Measurements from ENCODE around the gene FAM117A. TPM values are rescaled to one million over a fixed set of nuclear protein-coding genes. Genes with fewer than 3 reads are reported as not detected.
"Not testable (repeated sequence)": the region's sequence is repeated elsewhere in the genome, so short reads cannot be mapped to it uniquely, and the experiment has no call there.

Gene FAM117A
- total RNA-seq, 4 donors from 2014 or later = 13.3 to 33.0 (median 24.8) TPM

DNA sequence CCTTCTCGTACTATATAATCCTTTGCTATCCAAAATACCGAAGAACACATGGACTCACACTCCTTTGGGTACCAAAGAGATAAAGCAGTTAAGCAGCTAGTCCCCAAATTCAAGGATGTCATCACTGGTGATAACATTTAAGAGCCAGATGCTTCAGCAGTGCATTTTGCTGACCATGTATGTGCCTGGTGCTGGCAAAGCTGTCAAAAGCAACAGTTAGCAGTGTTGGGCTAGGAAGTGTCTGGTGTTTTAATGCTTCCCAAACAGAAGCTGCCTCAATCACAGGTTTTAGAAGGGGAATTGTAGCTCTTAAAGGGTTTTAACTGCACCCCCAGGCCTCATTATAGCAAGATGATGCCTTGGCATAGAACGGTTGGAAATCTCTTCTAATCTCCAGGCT lies 4.7 kb downstream of the FAM117A start:
- no peaks in the 10 kb centered on the region for H3K9me3 ChIP-seq
- DNase-seq (ENCODE audit: extremely low spot score) = no peak
- no peaks in the 10 kb centered on the region for H3K27me3 ChIP-seq
- intact Hi-C loops (cut with DNase I) = no loop called here
- TF ChIP-seq, protein P1, sequence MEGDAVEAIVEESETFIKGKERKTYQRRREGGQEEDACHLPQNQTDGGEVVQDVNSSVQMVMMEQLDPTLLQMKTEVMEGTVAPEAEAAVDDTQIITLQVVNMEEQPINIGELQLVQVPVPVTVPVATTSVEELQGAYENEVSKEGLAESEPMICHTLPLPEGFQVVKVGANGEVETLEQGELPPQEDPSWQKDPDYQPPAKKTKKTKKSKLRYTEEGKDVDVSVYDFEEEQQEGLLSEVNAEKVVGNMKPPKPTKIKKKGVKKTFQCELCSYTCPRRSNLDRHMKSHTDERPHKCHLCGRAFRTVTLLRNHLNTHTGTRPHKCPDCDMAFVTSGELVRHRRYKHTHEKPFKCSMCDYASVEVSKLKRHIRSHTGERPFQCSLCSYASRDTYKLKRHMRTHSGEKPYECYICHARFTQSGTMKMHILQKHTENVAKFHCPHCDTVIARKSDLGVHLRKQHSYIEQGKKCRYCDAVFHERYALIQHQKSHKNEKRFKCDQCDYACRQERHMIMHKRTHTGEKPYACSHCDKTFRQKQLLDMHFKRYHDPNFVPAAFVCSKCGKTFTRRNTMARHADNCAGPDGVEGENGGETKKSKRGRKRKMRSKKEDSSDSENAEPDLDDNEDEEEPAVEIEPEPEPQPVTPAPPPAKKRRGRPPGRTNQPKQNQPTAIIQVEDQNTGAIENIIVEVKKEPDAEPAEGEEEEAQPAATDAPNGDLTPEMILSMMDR (IDR thresholded peaks at IDR 0.05) = no peak
- no peak for TF ChIP-seq POLR2A (IDR thresholded peaks at IDR 0.05; ENCODE audit: low read depth)
- no peak for TF ChIP-seq EP300 (IDR thresholded peaks at IDR 0.05)
- no peak for TF ChIP-seq POLR2AphosphoS5 (IDR thresholded peaks at IDR 0.05)
- 57% methylated on average over 3 of the region's 3 CpGs for WGBS
- H3K4me1 ChIP-seq = peaks cover 30 to 81% (median 68%) of the 10 kb centered on the region in 4 donors
- peaks cover 0 to 6% (median 2%) of the 10 kb centered on the region in 4 donors for H3K36me3 ChIP-seq
- H3K4me3 ChIP-seq = no peak overlapping the region
- H3K27ac ChIP-seq (replicated peaks in 1 of 4) = peak overlapping the region in 3 of 4 donors; percentile 12 to 24 (median 13)

DNA sequence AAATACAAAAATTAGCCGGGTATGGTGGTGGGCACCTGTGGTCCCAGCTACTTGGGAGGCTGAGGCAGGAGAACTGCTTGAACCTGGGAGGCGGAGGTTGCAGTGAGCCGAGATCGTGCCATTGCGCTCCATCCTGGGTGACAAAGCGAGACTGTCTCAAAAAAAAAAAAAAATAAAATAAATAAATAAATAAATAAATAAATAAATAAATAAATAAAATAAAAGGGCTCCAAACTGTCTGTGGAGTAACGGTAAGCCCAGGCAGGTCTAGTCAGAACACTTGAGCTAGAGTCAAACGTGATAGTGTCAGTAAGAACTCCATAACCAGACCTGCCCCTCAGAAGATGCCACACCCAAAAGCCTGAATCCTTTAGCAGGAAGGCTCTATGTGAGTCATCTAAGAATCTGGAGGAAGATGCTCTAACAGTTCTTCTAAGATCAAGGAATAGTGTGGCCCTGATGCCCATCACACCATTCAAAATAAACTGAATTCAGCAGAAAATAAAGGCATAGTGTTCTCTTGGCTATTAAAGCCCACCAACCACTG lies 5.4 kb downstream of the FAM117A start:
- H3K4me3 ChIP-seq; DNase-seq (ENCODE audit: extremely low spot score); H3K27ac ChIP-seq (replicated peaks in 1 of 4); H3K27me3 ChIP-seq; intact Hi-C loops (cut with DNase I); H3K36me3 ChIP-seq; H3K9me3 ChIP-seq: not testable (repeated sequence)
- H3K4me1 ChIP-seq = peaks cover 37 to 87% (median 74%) of the 10 kb centered on the region in 4 donors
- 86% methylated on average over 8 of the region's 8 CpGs for WGBS

GRCh38 chr17:49757151-49757777 lies 6.7 kb downstream of the FAM117A start:
- Histone ChIP-seq H3K9me3 (no peaks in the 10 kb centered on the region), H3K4me3 (no peak overlapping the region), H3K27me3 (no peaks in the 10 kb centered on the region), H3K27ac (replicated peaks in 1 of 4) (peak overlapping the region in 3 of 4 donors; percentile 4 to 48 (median 21)), H3K36me3 (peaks cover 0 to 6% (median 2%) of the 10 kb centered on the region in 4 donors), H3K4me1 (peaks cover 41 to 77% (median 67%) of the 10 kb centered on the region in 4 donors)
- no peak for DNase-seq (ENCODE audit: extremely low spot score)
- WGBS = 73% methylated on average over 4 of the region's 6 CpGs
- TF ChIP-seq POLR2AphosphoS5 (IDR thresholded peaks at IDR 0.05) (no peak), EP300 (IDR thresholded peaks at IDR 0.05) (no peak), POLR2A (IDR thresholded peaks at IDR 0.05; ENCODE audit: low read depth) (no peak)
- TF ChIP-seq, protein P1 (IDR thresholded peaks at IDR 0.05) = no peak
- intact Hi-C loops (cut with DNase I) = no loop called here

DNA sequence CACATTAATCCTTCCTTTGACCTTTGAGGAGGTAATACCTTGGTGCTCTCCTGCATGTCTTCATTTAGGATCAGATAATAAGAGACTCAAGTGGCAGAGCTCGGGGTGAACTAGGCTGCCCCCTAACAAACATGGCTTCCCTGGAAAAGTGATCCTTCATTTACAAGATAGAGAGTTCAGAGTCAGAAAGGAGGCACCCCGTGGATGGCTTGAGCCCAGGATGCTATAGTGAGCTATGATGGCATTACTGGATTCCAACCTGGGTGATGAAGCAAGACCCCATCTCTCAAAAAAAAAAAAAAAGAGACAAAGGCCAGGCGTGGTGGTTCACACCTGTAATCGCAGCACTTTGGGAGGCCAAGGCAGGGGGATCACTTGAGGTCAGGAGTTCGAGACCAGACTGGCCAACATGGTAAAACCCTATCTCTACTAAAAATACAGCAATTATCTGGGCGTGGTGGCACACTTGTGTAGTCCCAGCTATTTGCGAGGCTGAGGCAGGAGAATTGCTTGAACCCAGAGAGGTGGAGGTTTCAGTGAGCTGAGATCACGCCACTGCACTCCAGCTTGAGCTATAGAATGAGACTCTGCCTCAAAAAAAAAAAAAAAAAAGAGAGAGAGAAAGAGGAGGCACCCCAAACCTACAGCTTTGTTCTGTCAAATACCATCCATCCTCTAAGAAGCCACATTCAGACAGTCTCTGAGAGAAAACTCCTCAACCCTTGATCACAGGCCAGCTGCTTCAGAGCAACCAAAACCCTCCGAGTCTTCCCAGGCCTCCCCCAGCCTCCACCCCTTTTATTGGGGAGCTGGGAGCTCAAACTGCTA lies 7.4 kb downstream of the FAM117A start:
- 84% methylated on average over 9 of the region's 9 CpGs for WGBS
- no peaks in the 10 kb centered on the region for H3K9me3 ChIP-seq
- peaks cover 43 to 73% (median 60%) of the 10 kb centered on the region in 4 donors for H3K4me1 ChIP-seq
- peak overlapping the region in 3 of 4 donors; percentile 4 to 48 (median 21) for H3K27ac ChIP-seq (replicated peaks in 1 of 4)
- H3K27me3 ChIP-seq = no peaks in the 10 kb centered on the region
- TF ChIP-seq, protein P1 (IDR thresholded peaks at IDR 0.05) = no peak
- no peak for TF ChIP-seq POLR2A (IDR thresholded peaks at IDR 0.05; ENCODE audit: low read depth)
- TF ChIP-seq EP300 (IDR thresholded peaks at IDR 0.05) = no peak
- TF ChIP-seq POLR2AphosphoS5 (IDR thresholded peaks at IDR 0.05) = no peak
- DNase-seq (ENCODE audit: extremely low spot score) = no peak
- H3K36me3 ChIP-seq = peaks cover 0 to 6% (median 2%) of the 10 kb centered on the region in 4 donors
- no peak overlapping the region for H3K4me3 ChIP-seq
- intact Hi-C loops (cut with DNase I) = no loop called here

GRCh38 chr17:49755663-49756283 lies 8.2 kb downstream of the FAM117A start:
- 73% methylated on average over 4 of the region's 4 CpGs for WGBS
- Histone ChIP-seq H3K27ac (replicated peaks in 1 of 4) (no peak overlapping the region), H3K4me1 (peaks cover 43 to 65% (median 52%) of the 10 kb centered on the region in 4 donors)

More at GRCh38 chr17:49755663-49756283, 8.2 kb downstream of the FAM117A start:
- Histone ChIP-seq H3K36me3 (peaks cover 0 to 6% (median 2%) of the 10 kb centered on the region in 4 donors), H3K27me3 (no peaks in the 10 kb centered on the region), H3K4me3 (no peak overlapping the region), H3K9me3 (no peaks in the 10 kb centered on the region)
- DNase-seq (ENCODE audit: extremely low spot score) = no peak
- no peak for TF ChIP-seq POLR2AphosphoS5 (IDR thresholded peaks at IDR 0.05)
- TF ChIP-seq, protein P1 (IDR thresholded peaks at IDR 0.05) = no peak
- no peak for TF ChIP-seq EP300 (IDR thresholded peaks at IDR 0.05)
- TF ChIP-seq POLR2A (IDR thresholded peaks at IDR 0.05; ENCODE audit: low read depth) = no peak
- intact Hi-C loops (cut with DNase I) = no loop called here

Data from esophagus muscularis mucosa (tissue), 4 donors.